Mesenteric fat pad (tissue), 1 donor: Measurements from ENCODE around the gene TTC38. TPM values are rescaled to one million over a fixed set of nuclear protein-coding genes. Genes with fewer than 3 reads are reported as not detected.

Experiments
- DNase-seq: peaks from one replicate; pipeline ENCODE4 v3.0.0-alpha.2; 2020; ENCODE audit warnings: low spot score
- long read RNA-seq: library from polyadenylated mRNA; unstranded; transcript quantifications from one replicate; pipeline ENCODE4 v2.0.0, GENCODE V29; 2020
- total RNA-seq: library from RNA; stranded (reverse); fragmentation: NEBNext Ultra II Directional; extraction: Animal tissue kit (Norgen Biotek cat#: 25700); gene quantifications from one replicate; pipeline ENCODE4 v1.2.1, GENCODE V29; 2021
- donor health status: DM: yes; HTN: yes; CAD: no.

TTC38 gene
- 39.4 TPM for total RNA-seq
- long read RNA-seq, transcript TTC38-201 (14 exons, 2,610 nt) = major isoform, 53 of 104 reads
- long read RNA-seq, partial matches to known transcripts = 30 of 104 reads
- long read RNA-seq, other reads (novel, unspliced or antisense) = 21 of 104 reads

DNA sequence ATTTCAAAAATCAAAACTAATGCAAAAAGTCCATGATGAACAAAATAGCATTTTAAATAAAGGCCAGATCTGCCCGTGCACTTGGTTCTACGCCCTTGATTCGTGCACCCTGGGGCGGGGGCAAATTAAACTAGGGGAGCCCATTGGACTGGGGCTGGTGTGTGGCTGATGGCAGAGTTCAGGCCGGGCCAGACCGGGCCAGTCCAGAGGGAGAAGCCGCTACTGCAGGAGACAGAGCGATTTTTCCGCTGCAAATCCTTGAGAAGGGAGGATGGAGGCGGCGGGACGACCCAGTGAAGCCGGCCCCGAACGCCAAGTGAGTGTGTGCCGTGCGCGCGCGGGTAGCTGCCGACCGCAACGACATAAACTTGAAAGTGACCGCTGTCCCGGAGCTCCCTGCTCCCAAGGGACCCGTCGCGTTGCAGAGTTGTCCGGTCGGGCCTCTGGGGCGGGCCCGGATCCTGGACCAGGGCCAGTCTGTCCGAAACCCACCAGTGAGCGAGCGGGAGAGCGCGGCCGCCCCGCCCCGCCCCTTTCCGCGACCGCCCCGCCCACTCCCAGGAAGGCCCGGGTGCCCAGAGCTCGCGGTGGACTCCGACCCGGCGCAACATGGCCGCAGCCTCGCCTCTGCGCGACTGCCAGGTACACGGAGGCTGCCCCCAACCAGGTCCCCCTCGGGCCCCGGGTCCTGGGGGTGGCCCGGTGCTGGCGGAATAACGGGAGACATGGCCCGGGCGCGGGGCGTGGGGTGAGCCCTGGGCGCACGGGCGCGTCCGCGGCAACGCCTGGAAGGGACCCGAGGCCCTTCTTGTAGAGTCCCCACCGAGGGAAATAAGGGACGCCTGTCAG, at the start of gene TTC38:
Gene TTC38, plus strand, starts transcription at position 578 of the 849 bp plus-strand sequence. Its CDS starts 32 bp downstream, at position 610.
- DNase-seq = peak; percentile 95

DNA sequence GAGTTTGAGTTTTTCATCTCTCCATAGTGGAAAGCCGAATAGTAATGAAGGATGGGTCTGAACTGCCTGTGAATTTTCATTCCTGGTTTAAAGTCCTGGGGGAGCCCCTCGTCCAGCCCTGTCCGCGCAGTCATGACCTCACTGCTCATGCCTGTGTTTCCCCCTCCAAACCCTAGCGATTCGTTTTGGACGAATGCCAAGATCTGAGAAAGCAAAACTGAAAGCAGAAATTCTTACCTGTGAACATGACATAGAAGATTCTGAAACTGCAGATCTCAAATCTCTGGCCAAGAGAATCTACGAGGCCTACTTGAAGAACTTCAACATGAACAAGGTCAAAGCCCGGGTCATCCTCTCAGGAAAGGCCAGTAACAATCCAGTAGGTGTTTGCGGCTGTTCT, 48.2 kb upstream of the TTC38 start:
- no peak for DNase-seq

GRCh38 chr22:46220921-46221320, 46.9 kb upstream of the TTC38 start:
- DNase-seq = no peak

- DNase-seq = no peak
Measured at GRCh38 chr22:46224044-46224897, 43.5 kb upstream of the TTC38 start.

DNA sequence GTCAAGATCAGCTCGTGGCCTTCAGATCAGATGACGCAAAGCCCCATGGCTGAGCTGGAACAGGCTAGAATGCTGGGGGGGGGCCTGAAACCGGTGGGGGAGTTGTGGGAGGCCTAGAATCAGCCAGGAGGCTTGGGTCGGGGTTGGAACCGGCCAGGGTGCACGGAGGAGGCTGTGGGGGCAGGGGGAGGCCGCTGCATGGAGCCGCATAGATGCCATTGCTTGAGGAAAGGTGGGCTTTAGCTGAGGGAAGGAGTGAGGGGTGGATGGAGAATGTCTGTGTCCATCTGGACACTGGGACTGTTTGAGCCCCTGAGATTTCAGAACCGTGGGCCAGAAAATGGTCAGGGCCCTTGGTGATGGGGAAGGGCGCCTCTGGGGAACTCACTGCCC, 42.9 kb upstream of the TTC38 start:
- DNase-seq = no peak

GRCh38 chr22:46225631-46226030, 42.2 kb upstream of the TTC38 start:
- DNase-seq = no peak

GRCh38 chr22:46226577-46226976, 41.2 kb upstream of the TTC38 start:
- no peak for DNase-seq

DNA sequence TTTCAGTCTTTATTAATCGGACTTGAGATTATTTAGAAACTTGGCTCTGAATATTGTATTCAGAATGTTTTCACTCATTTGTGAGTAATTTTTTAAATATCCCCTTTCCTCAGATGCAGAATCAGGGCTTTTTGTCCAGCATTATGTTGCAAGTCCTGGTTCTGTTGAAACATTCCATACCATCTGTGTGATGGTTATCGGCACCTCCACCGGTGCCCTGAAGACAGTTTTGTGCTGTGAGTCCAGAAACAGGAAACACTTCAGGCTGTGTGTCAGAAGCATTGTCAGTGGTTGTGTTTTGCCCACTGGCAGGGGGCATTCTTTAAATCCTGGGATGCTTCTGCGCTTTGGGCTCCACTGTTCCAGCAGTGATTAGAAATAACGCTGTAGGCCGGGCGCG, 38.1 kb upstream of the TTC38 start:
- no peak for DNase-seq

- no peak for DNase-seq
Measured at GRCh38 chr22:46230262-46230901, 37.4 kb upstream of the TTC38 start.

GRCh38 chr22:46233231-46233630, 34.6 kb upstream of the TTC38 start:
- peak; percentile 81 for DNase-seq

DNA sequence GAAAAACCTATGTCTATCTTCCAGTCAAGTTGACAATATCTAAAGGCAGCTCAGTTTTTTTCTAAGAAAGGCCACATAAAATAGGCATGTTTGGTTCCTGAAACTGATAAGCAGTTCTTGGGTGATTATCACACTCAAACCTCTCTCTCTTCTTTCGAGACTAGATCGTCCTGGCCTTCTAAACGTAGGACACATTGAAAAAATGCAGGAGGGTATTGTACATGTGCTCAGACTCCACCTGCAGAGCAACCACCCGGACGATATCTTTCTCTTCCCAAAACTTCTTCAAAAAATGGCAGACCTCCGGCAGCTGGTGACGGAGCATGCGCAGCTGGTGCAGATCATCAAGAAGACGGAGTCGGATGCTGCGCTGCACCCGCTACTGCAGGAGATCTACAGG, 32.8 kb upstream of the TTC38 start:
- DNase-seq = no peak

DNA sequence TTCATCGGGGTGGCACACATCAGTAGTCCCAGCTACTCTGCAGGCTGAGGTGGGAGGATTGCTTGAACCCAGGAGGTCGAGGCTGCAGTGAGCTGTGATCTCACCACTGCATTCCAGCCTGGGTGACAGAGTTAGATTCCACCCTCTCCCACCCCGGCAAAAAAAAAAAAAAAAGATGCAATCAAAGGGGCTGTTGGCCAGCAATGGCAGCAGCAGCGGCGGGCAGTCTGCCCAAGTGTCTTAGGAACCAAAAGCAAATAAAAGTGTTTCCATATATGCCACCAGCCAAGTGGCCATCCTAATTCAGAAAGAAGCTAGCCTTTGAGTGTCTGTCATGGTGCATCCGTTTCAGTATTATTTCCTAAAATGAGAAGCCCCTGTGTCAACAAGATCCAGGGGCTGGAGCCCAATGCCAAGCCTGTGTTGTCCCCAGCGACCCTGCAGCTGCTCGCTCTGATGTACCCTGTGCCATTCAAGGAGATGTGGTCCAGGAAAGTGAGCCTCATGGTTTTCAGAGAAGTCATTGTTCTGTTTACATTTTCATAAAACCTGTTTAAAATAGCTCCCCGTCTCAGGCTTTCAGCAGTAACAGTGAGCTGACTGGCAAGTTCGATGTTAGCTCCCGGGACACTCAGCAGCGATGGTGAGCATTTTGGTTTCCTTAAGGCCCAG, 30.2 kb upstream of the TTC38 start:
- DNase-seq = peak; percentile 79

GRCh38 chr22:46238541-46238940, 29.3 kb upstream of the TTC38 start:
- peak; percentile 47 for DNase-seq

- peak; percentile 75 for DNase-seq
Measured at GRCh38 chr22:46239261-46240048, 28.4 kb upstream of the TTC38 start.

DNA sequence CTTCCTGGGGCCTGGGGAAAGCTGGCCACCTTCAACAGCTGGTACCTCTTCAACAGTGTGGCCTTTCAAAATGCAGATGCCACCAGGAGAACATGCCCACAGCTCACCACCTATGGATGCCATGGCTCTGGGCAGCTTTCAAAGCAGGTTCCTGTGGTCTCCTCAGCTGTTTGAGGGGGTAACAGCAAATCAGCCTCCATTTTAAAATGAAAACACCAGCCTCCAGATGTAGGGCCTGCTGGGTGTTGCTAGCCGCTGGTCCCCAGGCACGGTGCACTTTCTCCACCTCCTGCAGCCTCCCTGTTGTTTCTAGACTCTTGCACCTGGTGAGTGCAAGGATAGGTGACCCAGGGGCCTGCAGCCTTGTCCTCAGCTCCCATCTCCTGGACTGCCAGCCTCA, 27.7 kb upstream of the TTC38 start:
- peak; percentile 49 for DNase-seq

DNA sequence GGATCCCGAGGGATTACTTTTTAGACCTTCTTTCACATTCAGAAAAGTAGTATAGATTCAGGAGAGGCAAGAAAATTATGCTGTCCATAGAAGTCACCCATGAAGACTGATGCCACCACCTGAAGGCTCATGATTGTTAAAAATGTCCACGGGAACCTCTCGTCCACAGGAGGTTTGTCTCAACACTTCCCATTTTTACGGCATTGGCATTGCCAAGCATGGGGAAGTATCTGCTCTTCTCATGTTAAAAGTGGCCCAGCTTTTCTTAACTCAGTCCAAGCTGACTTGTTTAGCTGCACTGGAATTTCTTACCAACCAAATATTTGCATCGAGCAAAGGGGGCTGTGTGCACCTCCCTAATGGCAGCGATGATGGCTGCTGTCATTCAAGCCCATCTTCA, 27.3 kb upstream of the TTC38 start:
- no peak for DNase-seq

- peak; percentile 47 for DNase-seq
Measured at GRCh38 chr22:46240907-46241306, 26.9 kb upstream of the TTC38 start.

DNA sequence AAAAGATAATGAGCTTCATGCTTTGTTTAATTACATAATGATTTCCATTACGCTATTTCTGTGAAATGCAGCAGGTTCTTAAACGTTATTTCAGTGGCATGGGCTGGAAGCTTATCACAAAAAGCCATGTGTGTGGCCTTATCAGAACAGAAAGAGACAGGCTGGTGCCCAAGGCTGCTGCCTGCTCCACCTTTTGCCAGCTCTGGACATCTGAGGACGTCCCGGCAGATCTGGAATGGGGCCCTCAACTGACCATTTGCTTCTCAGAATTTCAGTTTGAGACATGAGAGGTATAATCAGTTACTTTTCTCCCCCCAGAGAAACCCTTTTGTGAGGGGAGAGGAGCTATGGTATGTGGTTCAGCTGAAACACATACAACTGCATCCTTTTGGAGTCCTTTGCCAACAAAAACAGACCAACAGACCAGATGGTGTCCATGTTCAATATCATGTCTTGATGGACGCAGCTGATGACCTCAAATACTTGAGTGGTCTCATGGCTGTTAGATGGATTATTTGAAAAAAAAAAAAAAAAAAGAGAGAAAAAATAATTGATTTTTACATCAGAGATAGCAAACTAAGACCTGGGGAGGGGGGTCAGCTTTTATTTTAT, 26.3 kb upstream of the TTC38 start:
- no peak for DNase-seq

DNA sequence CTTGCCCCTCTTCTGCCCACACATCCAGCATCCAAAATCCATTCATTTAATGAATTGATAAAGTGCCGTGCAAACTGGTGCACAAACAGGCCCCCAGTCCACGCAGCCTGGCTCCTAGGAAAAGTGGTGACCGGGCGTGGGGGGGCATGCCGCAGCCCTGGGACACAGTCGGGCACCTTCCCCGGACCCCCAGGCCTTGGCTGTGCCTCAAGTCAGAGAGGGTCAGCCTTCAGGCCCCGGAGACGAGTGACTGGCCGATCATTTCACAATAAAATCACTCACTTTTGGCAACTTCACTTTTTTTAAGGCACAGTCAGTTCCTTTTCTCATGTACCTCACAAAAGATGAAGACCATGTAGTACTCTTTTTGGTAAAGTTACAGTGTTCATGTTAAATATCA, 25.7 kb upstream of the TTC38 start:
- DNase-seq = peak; percentile 55

DNA sequence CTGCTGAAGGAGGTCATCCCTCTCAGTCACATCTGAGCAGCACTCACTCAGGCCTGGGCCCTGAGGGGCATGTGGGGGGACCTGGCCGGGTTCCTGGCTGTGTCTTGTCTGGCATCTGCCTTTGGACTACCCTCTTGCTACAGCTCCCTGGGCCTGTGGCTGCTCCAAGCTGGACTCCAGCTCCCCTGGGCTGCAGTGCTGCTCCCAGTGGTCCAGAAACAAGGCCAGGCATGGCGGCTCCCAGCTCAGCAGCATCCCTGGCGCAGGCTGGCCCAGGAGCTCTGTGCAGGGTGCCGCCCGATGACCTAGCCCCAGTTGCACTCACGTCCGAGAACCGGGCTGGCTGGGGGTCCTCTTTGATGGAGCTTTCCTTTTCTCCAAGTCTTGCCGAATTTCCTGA, 23.0 kb upstream of the TTC38 start:
- DNase-seq = no peak
